ENCODE measurements around the gene PFKFB2.
A peak's percentile ranks its signal among the peaks of the same experiment; 100 is the strongest.

The PFKFB2 gene

DNA sequence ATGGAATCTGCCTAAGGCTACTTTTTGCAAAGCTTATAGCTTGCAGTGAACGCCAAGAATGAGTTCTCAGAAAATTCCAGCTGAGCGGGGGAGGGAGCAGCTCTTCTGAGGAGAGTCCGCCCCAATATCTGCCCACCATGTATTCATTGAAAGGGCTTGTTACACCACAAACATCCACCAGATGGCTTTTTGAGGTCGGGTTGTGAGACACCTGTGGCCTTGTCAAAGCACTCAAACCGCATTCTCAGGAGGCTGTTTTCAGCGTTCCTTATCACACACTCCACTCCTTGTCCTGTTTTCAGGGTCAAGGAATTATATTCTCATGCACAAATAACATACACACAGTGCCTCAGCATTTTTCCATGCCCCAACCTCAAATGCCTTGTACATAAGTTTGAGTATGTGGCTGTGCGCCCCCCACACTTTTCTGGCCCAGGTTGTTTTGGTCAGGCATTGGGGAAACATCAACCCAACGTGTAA, 31.7 kb downstream of the PFKFB2 start:
- peak; percentile 46 for DNase-seq (ENCODE audit: insufficient read length, low spot score)
- FAIRE-seq, result peak; percentile 96

DNA sequence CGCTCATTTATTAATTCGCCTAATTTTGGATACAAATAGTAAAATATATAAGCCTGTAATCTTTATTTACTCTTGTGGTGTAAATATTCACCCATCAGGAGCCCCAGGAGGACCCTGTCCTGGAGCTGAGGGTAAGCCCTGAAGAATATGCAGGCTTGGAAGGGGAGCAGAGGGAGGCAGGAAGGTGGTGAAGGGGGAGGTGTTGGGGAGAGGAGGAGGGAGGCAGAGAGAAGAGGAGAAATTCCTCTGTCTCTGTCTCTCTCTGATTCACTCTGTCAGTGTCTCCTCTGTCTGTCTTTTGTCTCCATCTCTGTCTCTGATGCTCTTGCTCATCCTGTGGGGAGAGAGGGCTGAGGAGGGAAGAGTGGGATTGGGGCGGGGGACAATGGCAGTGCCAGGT, 32.8 kb downstream of the PFKFB2 start:
- DNase-seq (ENCODE audit: insufficient read length, low spot score), result no peak
- FAIRE-seq, result no peak

- no peak for FAIRE-seq
- DNase-seq (ENCODE audit: insufficient read length, low spot score), result no peak
Measured at GRCh38 chr1:207088161-207088560, 35.1 kb downstream of the PFKFB2 start.

DNA sequence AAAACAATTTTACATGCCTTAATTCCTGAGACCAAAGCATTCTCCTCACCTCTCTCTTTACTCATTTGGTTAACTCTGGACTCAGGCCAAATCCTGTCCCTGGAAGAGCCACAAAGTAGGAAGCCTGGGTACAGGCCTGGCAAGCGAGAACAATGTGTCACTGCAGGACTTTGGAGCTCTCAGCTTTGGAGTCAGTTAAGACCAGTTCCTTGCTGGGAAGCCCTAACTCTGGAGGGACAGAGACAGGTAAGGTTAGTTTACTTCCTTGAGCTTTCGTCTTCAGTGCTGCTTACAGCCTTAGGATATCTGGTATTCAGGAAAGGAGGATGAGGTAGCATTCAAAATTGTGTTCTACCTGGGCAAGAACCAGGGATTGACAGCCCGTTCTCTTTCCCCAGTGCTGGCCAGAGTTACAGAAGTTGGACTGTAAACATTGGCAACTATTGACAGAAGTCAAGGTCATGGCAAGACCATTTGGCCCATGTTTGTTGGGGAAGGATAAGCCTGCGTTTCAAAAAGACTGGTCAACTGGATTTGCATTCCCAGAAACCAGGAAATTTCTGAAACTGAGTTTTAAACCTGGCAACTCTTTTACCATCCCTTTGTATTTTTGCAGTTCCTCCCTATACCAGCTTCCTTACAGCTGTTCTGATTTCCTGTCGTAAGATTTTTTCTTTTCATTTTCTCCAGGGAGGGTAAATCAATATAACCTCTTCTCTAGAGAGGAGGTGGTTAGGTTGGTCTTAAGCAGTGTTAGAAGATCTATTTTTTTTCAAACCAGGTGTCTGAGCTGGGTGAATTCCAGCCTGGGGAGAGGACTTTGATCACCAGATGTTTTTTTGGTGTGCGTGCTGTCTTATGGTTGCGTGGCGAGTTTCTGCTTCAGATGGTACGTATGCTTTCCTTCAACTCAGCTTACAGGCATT, 35.9 kb downstream of the PFKFB2 start, which contains the start of gene C4BPB:
Gene C4BPB, plus strand, starts transcription at position 160 of the 926 bp plus-strand sequence. Its CDS starts 672 bp downstream, at position 832.
- FAIRE-seq (peak; percentile 66), DNase-seq (ENCODE audit: insufficient read length, low spot score) (no peak)

- DNase-seq (ENCODE audit: insufficient read length, low spot score) (no peak), FAIRE-seq (no peak)
Measured at GRCh38 chr1:207089627-207090355, 36.7 kb downstream of the PFKFB2 start.

- DNase-seq (ENCODE audit: insufficient read length, low spot score), result no peak
- FAIRE-seq, result peak; percentile 55
Measured at GRCh38 chr1:207091200-207091908, 38.3 kb downstream of the PFKFB2 start.

DNA sequence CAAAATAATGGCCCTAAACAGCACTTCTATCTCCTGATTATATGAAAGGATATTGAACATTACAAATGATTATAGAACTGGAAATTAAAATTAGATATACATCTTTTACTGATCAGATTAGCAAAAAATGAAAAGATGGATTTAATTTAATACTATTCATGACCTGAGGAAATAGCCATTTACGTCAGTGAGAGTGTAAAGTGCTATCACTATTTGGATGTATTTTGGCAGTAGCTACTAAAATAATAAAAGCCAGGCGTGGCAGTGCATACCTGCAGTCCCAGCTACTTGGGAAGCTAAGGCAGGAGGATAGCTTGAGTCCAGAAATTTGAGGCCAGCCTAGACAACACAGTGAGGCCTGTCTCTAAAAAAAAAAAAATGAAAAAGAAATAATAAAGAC, 40.9 kb downstream of the PFKFB2 start:
- DNase-seq (ENCODE audit: insufficient read length, low spot score), result no peak
- FAIRE-seq, result no peak

DNA sequence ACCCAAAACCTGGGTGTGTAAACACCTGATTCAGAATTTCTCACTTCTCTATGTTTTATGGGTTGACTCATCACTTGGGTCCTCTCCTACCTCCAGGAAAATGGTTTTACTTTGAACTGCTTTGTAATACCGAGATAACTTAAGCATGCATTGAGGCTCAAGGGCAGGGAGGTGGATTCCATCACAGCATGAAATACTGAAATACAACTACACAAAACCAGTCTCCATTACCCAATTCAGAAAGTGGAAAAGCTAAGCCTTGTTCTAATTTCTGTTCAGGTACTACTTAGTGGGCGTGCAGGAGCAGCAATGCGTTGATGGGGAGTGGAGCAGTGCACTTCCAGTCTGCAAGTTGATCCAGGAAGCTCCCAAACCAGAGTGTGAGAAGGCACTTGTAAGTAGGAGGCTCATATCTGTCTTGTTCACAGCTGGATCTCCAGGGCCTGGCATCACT, 44.8 kb downstream of the PFKFB2 start:
- no peak for DNase-seq (ENCODE audit: insufficient read length, low spot score)

DNA sequence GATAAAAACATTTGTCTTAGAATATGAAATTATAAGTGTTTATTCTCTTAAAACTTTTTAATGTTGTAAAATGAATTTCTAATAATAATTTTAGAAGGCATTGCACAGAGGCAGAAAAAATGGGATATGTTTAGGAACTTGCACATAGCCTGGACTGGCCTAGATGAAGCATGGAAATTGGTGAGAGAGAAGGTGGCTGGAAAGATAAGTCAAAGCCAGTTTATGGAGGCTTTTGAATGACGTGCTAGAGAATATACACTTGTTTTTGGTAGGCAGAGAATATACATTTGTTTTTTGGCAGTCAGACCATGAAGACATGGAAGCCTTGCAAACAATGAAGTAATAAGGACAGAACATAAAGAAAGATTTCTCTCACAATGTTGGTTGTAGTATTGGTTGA, 48.6 kb downstream of the PFKFB2 start:
- FAIRE-seq, result no peak
- no peak for DNase-seq (ENCODE audit: insufficient read length, low spot score)

More for the DNA sequence above, 44.8 kb downstream of the PFKFB2 start:
- peak; percentile 68 for FAIRE-seq

DNA sequence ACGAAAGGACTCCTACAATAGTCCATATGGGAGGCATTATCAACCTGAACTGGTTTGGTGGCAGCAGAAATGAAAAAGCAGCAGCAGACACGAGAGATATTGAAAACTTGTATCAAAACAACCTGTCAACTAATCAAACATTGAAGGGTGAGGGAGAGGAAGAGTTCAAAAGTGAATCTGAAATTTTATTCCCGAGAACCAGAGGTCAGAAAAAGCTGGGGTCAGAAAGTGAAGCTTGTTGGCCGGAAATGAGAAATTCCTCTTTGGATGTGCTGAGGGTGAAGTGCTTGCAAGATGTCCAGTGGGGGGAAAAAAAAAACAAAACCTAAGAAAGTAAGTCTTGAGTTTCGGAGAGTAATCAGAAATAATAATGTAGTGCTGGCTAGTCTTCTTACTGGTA, 49.1 kb downstream of the PFKFB2 start:
- DNase-seq (ENCODE audit: insufficient read length, low spot score), result no peak
- FAIRE-seq, result no peak

DNA sequence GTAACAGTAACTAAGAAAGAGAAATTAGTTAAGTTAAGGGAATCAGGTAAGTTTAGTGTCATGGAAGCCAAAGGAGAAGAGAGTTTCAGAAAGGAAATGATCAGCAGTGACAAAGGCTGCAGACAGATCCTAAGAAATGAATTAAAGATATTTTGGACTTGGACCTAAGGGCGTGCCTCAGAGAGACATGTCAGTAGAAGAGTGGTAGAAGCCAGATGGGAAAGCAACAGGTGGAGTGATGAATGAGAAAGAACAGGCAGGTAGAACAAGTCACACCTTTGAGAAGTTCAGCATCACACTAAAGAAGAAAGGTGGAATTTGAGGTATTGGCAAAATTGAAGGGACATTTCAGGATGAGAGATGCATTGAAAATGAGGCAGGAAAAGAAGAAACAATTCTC, 49.6 kb downstream of the PFKFB2 start:
- no peak for FAIRE-seq
- no peak for DNase-seq (ENCODE audit: insufficient read length, low spot score)

DNA sequence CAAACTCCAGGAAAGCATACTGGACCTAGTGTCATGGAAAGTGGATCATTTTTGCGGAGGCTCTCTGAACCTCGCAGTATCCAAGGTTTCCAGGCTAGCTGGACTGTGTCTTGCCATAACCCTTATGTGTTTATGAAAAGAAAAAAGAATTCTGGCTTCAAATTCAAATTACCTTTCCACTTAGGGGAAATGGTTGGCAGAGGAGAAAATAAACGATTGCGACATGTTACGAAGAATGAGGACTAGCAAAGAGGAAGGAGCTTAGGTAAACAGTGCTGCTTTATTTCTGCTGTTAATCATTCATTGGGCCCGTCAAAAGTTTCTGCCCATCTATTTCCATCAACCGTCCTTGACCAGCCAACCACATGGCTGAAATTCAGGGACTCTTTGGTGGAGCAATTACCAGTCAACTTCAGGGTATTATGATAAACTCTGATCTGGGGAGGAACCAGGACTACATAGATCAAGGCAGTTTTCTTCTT, 50.9 kb downstream of the PFKFB2 start, which contains the start of gene C4BPA:
Gene C4BPA, plus strand, starts transcription at position 342 of the 482 bp plus-strand sequence. CDS start 8,793 bp downstream, outside the sequence.
- DNase-seq (ENCODE audit: insufficient read length, low spot score) (no peak), FAIRE-seq (no peak)

DNA sequence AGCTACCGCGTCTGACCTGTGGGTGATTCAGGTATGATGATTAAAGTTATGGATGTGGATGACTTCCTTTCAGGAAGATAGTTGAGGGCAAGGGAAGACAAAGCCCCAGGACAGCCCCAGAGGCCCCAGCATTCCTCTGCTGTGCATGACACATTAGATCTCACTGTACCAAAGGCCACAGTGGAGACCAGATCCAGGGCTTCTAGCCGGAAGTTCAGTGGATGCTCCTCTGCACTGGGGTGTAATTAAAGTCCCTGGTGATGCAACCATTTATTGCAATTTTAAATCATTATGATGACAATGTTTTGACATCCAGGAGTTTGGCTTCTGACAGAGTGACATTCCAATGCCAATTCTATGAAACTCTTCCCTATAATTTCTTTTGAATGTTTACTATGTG, 55.9 kb downstream of the PFKFB2 start:
- DNase-seq (ENCODE audit: insufficient read length, low spot score), result no peak
- FAIRE-seq, result no peak

DNA sequence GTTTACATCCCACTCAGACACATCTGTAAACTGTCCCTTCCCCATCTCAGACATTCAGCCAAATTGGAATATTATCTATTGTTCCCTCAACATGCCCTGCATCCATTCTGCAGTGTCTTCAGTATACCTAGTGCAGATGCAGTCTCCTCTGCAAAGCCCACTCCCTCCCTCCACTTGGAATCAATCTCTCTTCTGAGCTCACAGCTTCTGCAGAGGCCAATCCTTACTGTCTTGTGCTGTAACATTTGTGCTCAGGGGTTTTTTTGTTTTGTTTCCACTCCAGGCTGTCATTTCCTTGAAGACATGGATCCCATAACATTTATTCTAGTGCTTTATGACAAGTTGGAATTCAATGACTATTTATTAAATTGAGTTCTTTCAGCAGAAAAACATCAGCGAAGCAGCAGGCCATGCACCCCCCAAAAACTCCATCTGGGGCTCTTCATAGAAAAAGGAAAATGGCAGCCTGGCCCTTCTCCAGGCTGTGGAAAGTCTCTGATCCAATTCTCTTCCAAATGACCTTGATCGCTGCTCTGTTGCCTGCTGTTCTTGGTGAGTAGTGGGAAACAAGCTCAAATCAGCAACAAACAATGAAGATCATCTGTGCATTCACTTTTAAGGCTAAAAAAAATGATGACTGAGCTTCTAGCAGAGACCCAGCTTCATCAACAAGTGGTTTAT, 59.7 kb downstream of the PFKFB2 start:
- FAIRE-seq, result no peak

DNA sequence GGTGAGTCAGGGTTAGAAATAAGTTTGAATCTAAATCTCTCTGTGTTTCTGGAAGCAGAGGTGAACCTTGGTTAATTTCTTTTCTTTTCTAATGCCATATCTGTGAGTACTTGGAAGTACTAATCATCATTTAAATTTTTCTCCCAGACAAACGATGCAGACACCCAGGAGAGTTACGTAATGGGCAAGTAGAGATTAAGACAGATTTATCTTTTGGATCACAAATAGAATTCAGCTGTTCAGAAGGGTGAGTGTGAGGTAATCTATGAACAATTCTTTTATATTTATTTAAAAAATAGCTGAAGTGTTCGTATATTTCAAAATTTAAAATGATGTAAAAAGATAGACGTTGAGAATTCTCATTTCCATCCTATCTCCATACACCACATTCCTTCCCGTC, 62.2 kb downstream of the PFKFB2 start:
- no peak for DNase-seq (ENCODE audit: insufficient read length, low spot score)
- FAIRE-seq, result no peak

More for the DNA sequence above, 59.7 kb downstream of the PFKFB2 start:
- no peak for DNase-seq (ENCODE audit: insufficient read length, low spot score)

DNA sequence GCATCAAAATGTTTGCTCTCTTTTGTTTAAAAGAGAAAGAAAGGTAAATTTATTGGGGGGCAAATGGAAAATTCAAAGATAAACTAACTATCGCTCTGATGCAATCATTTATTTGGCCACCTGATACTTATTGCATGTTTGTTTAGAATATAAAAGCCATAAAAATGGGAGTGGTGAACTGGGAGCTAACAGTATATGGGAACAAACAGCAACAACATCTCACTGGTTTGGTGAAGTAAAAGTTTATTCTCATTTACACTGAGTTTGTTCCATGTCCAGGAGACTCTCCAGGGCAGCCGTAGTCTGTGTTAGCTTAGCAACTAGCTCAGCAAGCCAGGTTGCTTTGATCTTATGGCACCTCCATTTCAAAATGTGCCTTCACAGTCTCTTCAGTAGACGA, 71.3 kb downstream of the PFKFB2 start:
- FAIRE-seq (no peak), DNase-seq (ENCODE audit: insufficient read length, low spot score) (no peak)

DNA sequence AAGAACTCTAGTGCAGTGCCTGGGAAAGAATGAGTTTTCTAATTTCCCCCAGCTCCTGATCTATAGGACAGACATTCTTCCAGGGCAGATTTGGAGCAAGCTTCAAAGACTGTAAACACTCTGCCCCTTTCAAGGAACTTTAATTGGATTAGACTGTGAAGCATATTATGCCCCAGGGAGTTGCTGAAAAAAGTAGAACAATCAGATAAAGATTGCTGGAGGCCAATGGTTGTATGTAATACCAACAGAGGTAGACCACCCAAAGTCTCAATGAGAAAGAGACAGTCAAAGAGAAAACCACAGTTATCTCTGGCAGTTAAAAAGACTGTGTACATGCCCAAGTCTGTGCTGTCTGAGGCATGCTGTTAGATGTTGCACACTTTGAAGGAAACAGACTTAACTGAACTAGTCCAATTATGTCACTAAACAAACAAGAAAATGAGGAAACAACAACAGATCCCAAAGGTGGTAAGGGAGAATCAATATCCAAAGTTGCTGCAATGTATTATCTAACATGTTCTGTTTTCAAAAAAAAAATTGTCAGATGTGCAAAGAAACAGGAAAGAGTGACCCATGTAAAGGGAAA, 75.4 kb downstream of the PFKFB2 start:
- DNase-seq (ENCODE audit: insufficient read length, low spot score), result no peak
- FAIRE-seq, result no peak

GRCh38 chr1:207129053-207129452, 76.0 kb downstream of the PFKFB2 start:
- no peak for DNase-seq (ENCODE audit: insufficient read length, low spot score)
- no peak for FAIRE-seq
